Skin of body (tissue), 2 donors: ENCODE results near the gene COL23A1. TPM values are rescaled to one million over a fixed set of nuclear protein-coding genes. Genes with fewer than 3 reads are reported as not detected.
"Not testable (repeated sequence)": the region's sequence is repeated elsewhere in the genome, so short reads cannot be mapped to it uniquely, and the experiment has no call there.

Source experiments
- DNase-seq: peaks from one replicate; lab custom pipeline; 2025; lab: John Stamatoyannopoulos, UW
- total RNA-seq: library from RNA; depleted of rRNA; stranded (reverse); fragments of >200 nt; gene quantifications from one replicate; pipeline ENCODE4 v1.2.3, GENCODE V29; 2014

Gene COL23A1
- total RNA-seq, 1 donor from 2014 or later = 4.6 TPM

DNA sequence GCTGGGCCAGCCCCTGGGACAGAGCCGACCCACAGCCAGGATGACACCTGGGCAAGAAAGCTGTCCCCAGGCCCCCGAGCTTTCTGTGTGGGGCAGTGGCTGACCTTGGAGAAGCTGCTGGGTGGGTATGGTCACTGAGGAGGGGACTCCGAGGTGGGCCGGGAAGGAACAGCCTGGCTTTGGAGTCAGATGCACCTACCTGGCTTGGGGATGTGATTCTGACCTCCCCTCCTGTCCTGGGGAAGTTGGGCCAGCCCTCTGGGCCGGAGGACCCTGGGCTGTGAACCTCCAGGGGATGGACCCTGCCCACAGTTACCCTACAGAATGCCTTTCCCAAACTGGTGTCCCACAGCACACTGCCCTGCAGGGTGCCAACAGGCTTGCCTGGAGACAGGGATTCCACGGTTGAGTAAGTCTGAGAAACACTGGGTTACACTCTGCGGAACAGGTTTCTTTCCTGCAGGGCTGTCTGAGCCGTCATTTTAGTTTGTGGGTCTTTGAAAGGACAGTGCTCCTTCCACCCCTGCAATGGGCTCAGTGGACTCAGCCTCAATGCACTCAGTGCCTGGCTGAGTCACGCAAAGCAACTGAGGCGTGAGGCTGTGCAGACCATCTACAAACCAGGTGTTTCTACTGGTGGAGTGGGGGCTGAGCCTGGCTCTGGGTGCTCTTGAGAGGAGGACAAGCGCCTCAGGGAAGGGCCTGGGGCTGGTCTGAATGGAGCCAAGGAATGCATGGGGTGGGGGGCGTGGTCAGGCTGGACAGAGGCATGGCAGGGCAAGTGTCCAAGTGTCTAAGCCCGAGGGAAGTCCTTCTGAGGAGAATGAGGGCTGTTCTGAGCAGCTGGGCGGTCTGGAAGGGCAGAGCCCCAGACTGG, 316.3 kb downstream of the COL23A1 start:
- no peak for DNase-seq

GRCh38 chr5:178273041-178273440, 317.2 kb downstream of the COL23A1 start:
- DNase-seq = no peak

DNA sequence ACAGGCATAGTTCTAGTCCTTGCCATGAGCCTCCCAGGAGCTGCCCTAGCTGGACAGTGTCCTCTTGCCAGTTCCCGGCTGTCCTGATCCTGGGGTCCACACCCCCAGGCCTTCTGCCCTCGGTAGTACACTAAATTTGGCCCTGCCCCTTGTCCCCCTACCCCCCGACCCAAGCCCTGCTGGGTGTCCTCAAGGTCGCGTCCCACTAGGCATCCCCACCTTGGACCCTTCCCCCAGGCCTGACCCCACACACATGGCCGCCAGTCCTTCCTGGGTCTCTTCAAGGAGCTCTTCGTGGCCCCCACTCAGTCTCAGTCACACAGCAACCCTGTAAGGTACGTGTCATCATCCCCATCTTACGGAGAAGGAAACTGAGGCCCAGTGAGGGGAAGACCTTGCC, 317.6 kb downstream of the COL23A1 start:
- no peak for DNase-seq

GRCh38 chr5:178271726-178272479, 318.3 kb downstream of the COL23A1 start:
- DNase-seq = no peak

GRCh38 chr5:178271231-178271630, 319.0 kb downstream of the COL23A1 start:
- DNase-seq = no peak

DNA sequence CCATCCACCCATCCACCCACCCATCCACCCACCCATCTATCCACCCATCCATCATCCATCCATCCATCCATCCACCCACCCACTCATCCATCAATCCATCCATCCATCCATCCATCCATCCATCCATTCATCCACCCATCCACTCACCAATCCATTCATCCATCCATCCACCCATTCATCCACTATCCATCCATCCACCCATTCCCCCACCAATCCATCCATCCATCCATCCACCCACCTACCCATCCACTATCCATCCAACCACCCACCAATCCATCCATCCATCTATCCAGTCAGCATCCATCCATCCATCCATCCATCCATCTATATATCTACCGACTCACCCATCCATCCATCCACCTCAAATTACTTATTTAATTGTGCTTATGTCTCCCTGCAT, 320.7 kb downstream of the COL23A1 start:
- no peak for DNase-seq

- DNase-seq = no peak
Observed at GRCh38 chr5:178267876-178268275, 322.3 kb downstream of the COL23A1 start.

DNA sequence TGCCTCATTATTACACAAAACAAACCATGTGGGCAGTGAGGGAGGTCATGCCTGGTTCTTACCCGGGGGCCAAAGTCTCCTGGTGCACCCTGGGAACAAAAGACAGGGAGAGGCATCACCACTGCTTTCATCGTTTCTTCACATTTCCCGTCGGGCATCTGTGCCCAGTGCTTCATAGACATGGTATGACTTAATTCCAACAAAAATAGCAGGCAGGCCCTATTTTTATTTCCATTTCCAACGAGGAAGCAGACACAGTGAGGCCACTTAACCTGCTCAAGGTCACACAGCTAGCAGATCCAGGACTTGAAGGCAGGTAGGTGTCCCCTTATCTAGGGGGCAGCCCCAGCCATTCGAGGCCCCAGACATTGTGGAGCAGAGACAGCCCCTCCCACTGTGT, 322.9 kb downstream of the COL23A1 start:
- DNase-seq = no peak

DNA sequence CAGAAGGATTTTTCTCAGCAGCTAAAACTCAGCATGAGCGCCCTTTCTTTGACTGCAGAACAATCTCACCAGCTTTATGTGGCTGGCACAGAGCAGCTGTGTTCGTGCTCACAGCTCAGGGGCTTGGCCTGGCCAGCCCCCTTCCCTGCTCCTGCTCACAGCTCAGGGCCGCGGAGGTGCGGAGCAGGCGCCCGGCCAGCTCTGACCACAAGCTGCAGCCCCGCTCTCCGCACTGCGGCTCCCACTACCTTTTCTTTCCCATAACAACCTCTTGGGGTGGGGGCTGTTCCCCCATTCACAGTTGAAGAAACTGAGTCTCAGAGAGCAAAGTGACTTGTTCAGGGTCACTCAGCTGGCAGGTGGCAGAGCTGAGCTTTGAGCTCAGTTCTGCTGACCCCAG, 323.6 kb downstream of the COL23A1 start:
- no peak for DNase-seq

GRCh38 chr5:178265746-178266145, 324.4 kb downstream of the COL23A1 start:
- no peak for DNase-seq

DNA sequence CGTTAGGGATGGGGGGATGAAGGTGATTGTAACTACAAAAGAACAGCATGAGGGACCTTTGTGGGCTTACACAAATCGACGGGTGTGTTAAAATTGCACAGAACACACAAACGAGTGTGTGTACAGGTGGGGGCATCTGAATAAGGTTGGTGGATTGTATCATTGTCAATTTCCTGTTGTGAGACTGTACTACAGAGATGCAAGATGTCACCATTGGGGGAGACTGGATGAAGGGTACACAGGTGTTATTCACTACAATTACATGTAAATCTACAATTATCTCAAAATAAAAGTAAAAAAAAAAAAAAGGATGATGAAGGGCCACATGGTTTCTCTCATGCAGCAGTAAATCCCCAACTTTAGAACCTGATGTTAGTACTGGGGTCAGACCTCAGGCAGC, 326.1 kb downstream of the COL23A1 start:
- DNase-seq = no peak

DNA sequence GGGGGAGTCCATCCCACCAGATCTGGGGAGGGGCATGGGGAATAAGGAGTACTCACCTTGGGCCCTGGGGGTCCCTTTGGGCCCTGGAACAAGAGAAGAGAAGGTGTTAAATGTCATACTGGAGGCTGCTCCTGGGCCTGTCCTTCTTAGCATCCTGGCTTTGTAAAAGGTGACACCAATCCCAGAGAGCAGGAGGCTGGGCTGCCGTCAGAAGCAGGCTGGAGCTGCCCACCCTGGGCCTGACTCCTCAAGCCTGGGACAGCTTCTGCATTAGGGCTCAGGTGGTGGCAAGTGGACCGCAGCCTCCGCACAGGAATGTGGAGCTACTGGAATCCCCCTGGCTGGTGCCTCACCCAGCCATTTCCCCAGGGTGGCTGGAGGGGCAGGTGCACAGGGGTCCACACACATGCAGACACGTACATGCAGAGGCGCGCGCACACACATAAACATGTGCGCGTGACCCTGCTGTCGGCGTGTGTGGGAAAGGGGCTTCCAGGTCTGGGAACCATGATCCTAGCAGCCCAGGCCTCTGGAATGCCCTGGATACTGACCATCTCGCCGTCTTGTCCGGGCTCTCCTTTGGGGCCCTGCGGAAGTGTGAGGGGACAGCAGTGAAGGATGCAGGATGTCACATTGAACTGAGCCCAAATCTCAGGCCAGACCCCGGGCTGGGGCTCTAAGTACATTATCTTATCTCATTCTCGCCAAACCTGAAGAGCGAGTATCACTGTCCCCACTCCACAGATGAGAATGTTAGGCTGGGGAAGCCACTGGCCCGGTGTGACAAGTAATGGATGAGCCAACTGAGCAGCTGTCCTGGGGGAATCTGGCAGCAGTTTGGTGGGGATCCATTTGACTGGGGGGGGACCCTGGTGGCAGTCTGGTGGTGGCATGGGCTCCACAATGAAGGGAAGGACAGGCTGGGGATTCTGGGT, 328.3 kb downstream of the COL23A1 start:
- DNase-seq = no peak

DNA sequence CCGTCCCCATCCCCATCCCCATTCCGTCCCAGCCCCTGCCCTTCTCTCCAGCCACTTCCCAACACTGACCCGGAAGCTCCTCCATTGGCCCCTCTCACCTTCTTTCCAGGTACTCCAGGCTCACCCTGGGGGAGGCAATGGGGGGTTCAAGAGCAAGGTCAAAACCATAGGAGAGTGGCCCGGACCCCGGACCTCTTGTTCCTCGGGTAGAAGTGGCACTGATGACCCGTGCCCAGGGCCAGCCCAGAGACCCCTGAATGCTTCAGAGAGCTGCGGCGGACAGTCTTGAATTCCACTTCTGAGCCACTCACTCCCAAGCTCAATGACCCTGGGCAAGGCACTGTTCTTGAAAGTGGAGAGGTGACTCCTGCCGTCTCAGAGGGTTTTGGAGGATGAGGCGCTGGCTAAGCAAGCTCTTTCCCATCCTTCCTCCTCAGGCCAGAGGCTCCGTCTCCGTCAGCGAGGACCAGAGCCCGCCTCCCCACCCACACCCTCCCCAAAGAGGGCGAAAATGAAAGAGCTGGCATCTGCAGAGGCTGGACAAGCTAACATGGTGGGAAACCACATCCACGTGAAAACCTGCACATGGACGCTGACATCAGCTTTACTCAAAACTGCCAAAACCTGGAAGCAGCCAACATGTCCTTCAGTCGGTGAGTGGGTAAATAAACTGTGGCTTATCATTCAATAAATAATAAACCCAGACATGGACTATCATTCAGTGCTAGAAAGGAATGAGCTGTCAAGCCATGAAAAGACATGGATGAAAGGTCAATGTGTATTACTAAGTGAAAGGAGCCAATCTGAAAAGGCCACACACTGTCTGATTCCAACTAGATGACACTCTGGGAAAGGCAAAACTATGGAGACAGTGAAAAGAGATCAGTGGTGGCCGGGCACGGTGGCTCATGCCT, 330.3 kb downstream of the COL23A1 start:
- DNase-seq = no peak

GRCh38 chr5:178257650-178258049, 332.5 kb downstream of the COL23A1 start:
- no peak for DNase-seq

- DNase-seq = no peak
Observed at GRCh38 chr5:178256746-178257145, 333.4 kb downstream of the COL23A1 start.

DNA sequence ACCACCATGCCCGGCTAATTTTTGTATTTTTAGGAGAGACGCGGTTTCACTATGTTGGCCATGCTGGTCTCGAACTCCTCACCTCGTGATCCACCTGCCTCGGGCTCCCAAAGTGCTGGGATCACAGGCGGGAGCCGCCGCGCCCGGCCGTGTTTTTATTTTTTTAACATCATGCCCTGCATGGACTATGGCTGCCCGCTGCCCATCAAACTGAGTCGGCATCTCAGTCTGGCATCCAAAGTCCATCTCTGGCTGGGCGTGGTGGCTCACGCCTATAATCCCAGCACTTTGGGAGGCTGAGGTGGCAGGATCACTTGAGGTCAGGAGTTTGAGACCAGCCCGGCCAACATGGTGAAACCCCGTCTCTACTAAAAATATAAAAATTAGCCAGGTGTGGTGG, 336.6 kb downstream of the COL23A1 start:
- not testable (repeated sequence) for DNase-seq

GRCh38 chr5:178252258-178252657, 337.9 kb downstream of the COL23A1 start:
- no peak for DNase-seq

DNA sequence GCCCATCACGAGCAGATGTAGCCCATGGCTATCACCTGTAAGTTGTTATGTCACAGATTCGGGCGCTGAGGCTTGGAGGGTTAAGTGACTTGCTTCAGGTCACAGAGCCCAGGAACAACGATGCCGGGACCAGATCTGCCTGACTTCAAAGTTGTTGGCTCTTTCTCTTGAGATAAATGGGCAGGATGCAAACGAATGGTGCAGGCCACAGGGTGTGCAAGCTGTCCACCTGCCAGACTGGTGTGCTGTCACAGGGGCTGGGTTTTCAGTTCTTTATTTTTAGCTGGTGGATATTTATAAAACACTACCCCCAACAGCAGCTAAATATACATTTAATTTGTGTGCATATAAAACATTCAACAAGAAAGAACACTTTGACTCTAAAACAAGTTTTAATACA, 339.9 kb downstream of the COL23A1 start:
- no peak for DNase-seq

- no peak for DNase-seq
Observed at GRCh38 chr5:178249191-178249989, 340.8 kb downstream of the COL23A1 start.

DNA sequence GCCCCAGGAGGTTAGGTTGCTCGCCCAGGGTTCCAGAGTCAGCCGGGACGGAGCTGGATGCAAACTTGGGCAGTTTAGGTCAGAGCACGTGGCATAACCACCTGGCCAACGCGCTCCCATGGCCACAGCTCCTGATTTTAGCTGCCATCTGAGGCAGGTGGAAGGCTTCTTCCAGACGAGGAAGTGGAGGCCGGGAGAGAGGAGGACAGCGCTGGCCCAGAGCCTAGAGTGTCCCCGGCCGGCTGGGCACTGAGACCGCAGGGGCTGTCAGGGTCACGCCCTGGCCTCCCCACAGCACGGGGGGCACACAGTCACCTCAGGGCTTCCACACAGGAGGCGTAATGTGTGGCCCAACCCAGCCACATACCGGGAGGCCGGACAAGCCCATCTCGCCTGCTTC, 341.4 kb downstream of the COL23A1 start:
- DNase-seq = no peak
